NT2/D1 (cell line): ENCODE data around the gene WSB1.

Experiments
- DNase-seq: peaks from one replicate; pipeline ENCODE4 v3.0.0-alpha.2; 2011; ENCODE audit warnings: low read depth, low spot score
- H3K27me3 ChIP-seq: 2 replicates; pipeline ENCODE4 v1.6.0; 2011; ENCODE audit warnings: mild to moderate bottlenecking; ENCODE audit not compliant: insufficient read length, insufficient read depth
- H3K36me3 ChIP-seq: 2 replicates; pipeline ENCODE4 v1.6.1; 2011; ENCODE audit warnings: mild to moderate bottlenecking, low read length, mixed read lengths; ENCODE audit not compliant: insufficient read depth, insufficient read length
- H3K4me1 ChIP-seq: 2 replicates; pipeline ENCODE4 v1.5.1; 2011; ENCODE audit not compliant: insufficient read depth, insufficient read length
- H3K4me3 ChIP-seq: 2 replicates; pipeline ENCODE4 v1.5.1; 2011; ENCODE audit warnings: low read depth; ENCODE audit not compliant: insufficient read length
- H3K9ac ChIP-seq: 2 replicates; pipeline ENCODE4 v1.6.0; 2011; ENCODE audit warnings: low read depth; ENCODE audit not compliant: insufficient read length
- H3K9me3 ChIP-seq: 2 replicates; pipeline ENCODE4 v1.5.1; 2011; ENCODE audit warnings: mild to moderate bottlenecking, low read length; ENCODE audit not compliant: insufficient read depth
- SUZ12 ChIP-seq: IDR thresholded peaks from 2 replicates; pipeline ENCODE4 v1.6.1; 2011; ENCODE audit not compliant: insufficient read length, insufficient read depth; ENCODE audit errors: extremely low read depth
- YY1 ChIP-seq: IDR thresholded peaks from 2 replicates; pipeline ENCODE4 v1.6.1; 2011; ENCODE audit not compliant: insufficient read length, insufficient read depth
- ZNF274 ChIP-seq: IDR thresholded peaks from 2 replicates; pipeline ENCODE4 v1.6.1; 2011; ENCODE audit warnings: mild to moderate bottlenecking, low read depth, low read length

The WSB1 gene

DNA sequence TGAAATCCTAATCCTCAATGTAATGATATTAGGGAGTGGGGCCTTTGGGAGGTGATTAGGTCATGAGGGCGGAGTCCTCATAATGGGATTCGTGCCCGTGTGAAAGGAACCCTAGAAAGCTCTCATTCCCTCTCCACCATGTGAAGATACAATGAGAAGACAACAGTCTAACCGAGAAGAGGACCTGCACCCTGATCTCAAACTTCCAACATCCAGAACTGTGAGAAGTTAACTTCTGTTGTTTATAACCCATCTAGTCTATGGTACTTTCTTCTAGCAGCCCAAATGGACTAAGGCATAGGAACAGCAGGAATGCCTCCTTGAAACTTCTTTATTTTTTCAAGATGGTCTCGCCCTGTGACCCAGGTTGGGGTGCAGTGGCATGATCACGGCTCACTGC is 24.7 kb downstream of the WSB1 start:
- Histone ChIP-seq H3K4me3 (no peak overlapping the region), H3K36me3 (peaks cover 25% of the 10 kb centered on the region), H3K4me1 (no peaks in the 10 kb centered on the region), H3K9ac (no peak overlapping the region), H3K9me3 (no peaks in the 10 kb centered on the region), H3K27me3 (no peaks in the 10 kb centered on the region)
- no peak for DNase-seq
- TF ChIP-seq SUZ12 (no peak), ZNF274 (no peak), YY1 (no peak)

DNA sequence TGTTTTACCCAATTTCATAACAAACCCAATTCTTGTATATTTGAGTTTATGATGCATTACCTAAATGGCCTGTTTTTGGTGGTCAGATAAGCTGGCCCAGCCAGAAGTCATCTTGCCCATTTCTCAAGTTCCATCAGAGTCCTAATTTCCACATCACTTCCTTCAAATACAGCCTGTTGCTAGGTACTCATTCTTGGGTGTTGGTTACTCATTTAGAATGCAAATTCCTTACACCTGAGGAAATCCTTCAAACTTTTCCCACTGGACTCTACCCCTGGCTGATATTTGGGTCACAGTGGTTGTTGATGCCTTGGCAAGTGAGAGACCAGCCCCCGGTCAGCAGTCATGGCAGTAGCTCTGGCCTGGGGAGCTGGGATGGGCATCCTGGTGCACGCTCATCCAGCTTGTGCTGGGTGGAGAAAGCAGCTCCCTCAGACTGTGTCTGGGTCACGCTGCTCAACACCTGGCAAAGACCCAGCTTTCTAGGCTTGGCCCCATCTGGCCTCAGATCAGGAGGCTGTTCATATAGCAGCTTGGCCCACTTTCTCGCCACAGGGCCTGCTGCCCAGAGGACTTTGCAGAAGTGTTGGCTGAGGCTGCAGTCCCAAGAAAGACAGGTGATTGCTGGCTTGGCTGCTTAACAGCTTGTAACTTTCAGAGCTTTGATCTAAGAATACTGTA is 25.8 kb downstream of the WSB1 start:
- Histone ChIP-seq H3K36me3 (peaks cover 23% of the 10 kb centered on the region), H3K9ac (no peak overlapping the region), H3K27me3 (no peaks in the 10 kb centered on the region), H3K9me3 (no peaks in the 10 kb centered on the region), H3K4me1 (no peaks in the 10 kb centered on the region), H3K4me3 (no peak overlapping the region)
- no peak for DNase-seq
- TF ChIP-seq YY1 (no peak), SUZ12 (no peak), ZNF274 (no peak)

DNA sequence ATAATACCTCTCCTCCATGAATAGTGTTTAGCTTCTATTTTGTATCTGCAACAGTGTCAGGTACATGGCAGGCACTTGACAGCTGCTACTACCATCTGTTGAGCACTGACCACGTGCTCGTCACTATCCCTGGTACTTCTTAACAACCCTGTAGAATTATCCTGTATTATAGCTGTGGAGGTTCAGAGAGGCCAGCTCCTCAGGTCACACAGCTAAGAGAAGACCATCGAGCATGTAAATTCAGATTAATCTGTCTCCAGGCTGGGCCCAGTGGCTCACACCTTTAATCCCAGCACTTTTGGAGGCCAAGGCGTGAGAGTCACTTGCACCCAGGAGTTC is 26.3 kb downstream of the WSB1 start:
- H3K27me3 ChIP-seq, result no peaks in the 10 kb centered on the region
- H3K9me3 ChIP-seq, result no peaks in the 10 kb centered on the region
- no peak overlapping the region for H3K4me3 ChIP-seq
- DNase-seq, result no peak
- TF ChIP-seq SUZ12 (no peak), ZNF274 (no peak), YY1 (no peak)
- no peaks in the 10 kb centered on the region for H3K4me1 ChIP-seq
- peaks cover 18% of the 10 kb centered on the region for H3K36me3 ChIP-seq
- no peak overlapping the region for H3K9ac ChIP-seq

DNA sequence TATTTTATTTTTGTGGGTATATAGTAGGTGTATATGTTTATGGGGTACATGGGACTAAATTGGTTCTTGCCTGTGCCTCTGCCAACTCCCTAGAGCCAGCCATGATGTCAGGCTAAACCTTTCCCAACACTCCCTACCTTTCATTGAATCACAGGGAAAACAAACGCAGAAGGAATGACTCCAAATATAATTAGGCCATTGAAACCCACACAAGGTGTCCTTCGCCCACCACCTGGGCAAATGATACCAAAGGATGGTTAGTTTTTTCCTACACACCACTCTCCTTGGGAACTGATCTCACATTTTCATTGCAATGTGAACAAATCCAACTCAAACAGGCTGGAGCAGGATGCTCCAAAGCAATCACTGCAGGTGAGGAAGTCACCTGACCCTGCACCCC is 27.5 kb downstream of the WSB1 start:
- DNase-seq, result no peak
- no peaks in the 10 kb centered on the region for H3K9me3 ChIP-seq
- no peak overlapping the region for H3K9ac ChIP-seq
- TF ChIP-seq ZNF274, result no peak
- no peak for TF ChIP-seq YY1
- TF ChIP-seq SUZ12, result no peak
- no peaks in the 10 kb centered on the region for H3K27me3 ChIP-seq
- H3K4me3 ChIP-seq, result no peak overlapping the region
- no peaks in the 10 kb centered on the region for H3K4me1 ChIP-seq
- H3K36me3 ChIP-seq, result peaks cover 6% of the 10 kb centered on the region

DNA sequence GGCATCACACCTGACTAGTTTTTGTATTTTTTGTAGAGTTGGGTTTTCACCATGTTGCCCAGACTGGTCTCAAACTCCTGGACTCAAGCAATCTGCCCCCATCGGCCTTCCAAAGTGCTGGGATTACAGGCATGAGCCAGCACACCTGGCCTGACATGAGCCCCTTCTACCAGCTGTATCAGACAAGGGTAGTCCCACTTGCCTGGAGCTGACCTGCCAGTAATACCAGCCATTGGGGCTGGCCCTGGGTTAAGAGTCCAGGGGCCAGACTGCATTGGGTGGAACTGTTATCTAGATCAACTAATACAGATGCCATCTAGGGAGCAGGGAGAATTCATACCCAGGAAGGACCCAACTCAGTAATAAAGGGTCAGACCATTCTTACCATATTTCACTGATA is 28.1 kb downstream of the WSB1 start:
- Histone ChIP-seq H3K4me3 (no peak overlapping the region), H3K9me3 (no peaks in the 10 kb centered on the region), H3K36me3 (no peaks in the 10 kb centered on the region), H3K4me1 (no peaks in the 10 kb centered on the region), H3K9ac (no peak overlapping the region), H3K27me3 (no peaks in the 10 kb centered on the region)
- TF ChIP-seq ZNF274 (no peak), YY1 (no peak)
- DNase-seq, result no peak

DNA sequence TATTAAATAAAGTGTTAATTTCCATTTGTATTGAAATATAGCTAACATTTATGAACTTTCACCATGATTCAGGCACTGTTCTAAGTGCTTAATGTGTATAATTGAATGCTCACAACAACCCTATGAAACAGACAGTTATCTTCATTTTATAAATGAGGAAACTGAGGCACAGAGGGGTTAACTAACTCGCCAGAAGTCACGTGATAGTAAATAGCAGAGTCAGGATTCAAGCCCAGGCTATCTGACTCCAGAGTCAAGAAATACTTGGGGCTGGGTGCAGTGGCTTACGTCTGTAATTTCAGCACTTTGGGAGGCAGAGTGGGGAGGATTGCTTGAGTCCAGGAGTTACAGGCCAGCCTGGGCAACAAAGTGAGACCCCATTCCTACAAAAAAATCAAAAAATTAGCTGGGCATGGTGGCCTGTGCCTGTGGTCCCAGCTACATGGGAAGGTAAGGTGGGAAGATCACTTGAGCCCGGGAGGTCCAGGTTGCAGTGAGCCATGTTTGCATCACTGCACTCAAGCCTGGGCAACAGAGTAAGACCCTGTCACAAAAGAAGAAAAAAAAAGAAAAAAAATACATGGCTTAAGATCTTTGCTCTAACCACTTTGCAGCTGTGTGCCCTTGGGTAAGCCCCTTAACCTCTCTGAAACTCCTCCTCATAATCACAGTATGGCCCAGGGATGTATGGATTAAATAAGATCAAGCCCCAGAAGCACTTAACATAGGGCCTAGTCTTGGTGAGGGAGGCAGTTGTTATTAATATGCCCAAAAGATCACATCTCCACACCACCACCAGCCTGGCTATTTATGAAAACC is 29.0 kb downstream of the WSB1 start:
- no peak overlapping the region for H3K9ac ChIP-seq
- DNase-seq, result no peak

DNA sequence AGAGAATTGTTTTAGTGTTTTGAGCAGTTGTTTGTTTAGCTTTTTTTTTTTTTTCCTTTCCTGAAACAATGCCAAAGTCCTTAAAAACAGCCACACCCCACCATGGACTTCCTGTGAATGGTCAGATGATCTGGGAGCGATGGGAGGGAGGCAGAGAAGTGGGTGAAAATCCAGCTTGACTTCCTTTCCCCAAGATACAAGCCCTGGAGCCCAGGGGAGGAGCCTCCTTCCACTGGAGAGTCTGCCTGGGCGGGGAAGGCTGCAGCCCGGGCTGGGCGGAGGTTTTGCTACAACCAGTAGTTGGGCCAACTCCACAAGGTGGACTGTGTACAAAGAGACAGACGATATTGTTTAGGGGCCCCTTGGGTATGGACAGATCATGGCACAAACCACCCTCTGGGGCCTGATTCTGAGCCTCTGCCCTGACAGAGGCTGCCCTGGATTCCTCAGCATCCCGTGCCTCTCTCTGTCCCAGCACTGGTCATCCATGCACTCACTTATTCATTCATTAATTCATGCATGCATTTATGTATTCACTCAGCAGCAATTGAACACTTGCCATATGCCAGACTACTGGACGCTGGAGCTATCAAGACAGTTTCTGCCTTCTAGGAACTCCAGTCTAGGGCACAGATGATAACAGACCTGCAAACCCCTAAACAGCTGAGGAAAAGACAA is 29.8 kb downstream of the WSB1 start:
- no peaks in the 10 kb centered on the region for H3K36me3 ChIP-seq
- DNase-seq, result no peak

More for the DNA sequence above, 29.0 kb downstream of the WSB1 start:
- Histone ChIP-seq H3K4me1 (no peaks in the 10 kb centered on the region), H3K9me3 (no peaks in the 10 kb centered on the region), H3K27me3 (no peaks in the 10 kb centered on the region), H3K4me3 (no peak overlapping the region), H3K36me3 (no peaks in the 10 kb centered on the region)
- TF ChIP-seq SUZ12 (no peak), YY1 (no peak), ZNF274 (no peak)

More for the DNA sequence above, 29.8 kb downstream of the WSB1 start:
- Histone ChIP-seq H3K4me1 (no peaks in the 10 kb centered on the region), H3K27me3 (no peaks in the 10 kb centered on the region), H3K9me3 (no peaks in the 10 kb centered on the region), H3K4me3 (no peak overlapping the region), H3K9ac (no peak overlapping the region)
- TF ChIP-seq SUZ12 (no peak), YY1 (no peak), ZNF274 (no peak)
